GM23248 (cell line): Measurements from ENCODE around the gene UBE2I. TPM values are rescaled to one million over a fixed set of nuclear protein-coding genes. Genes with fewer than 3 reads are reported as not detected.

ENCODE experiments used
- DNase-seq: peaks from one replicate; pipeline ENCODE4 v3.0.0-alpha.2; 2015
- H2AFZ ChIP-seq: fragments of 200-600 bp; sonication (generic); 2 replicates; pipeline ENCODE4 v1.6.1; 2016; ENCODE audit warnings: antibody characterized with exemption
- H3F3A ChIP-seq: fragments of 200-600 bp; sonication (generic); 2 replicates; pipeline ENCODE4 v1.6.1; 2016; ENCODE audit warnings: mild to moderate bottlenecking, antibody characterized with exemption, mixed run types; ENCODE audit not compliant: insufficient read depth
- H3K27ac ChIP-seq: fragments of 200-600 bp; sonication (generic); 2 replicates; pipeline ENCODE4 v1.5.1; 2016; ENCODE audit warnings: mild to moderate bottlenecking
- H3K27me3 ChIP-seq: fragments of 200-600 bp; sonication (generic); replicated peaks from 2 replicates; pipeline ENCODE4 v1.6.1; 2016; ENCODE audit warnings: mild to moderate bottlenecking; ENCODE audit not compliant: insufficient read depth
- H3K36me3 ChIP-seq: fragments of 200-600 bp; sonication (generic); 2 replicates; pipeline ENCODE4 v1.6.1; 2016; ENCODE audit warnings: low read depth, mild to moderate bottlenecking
- H3K4me1 ChIP-seq: fragments of 200-600 bp; sonication (generic); 2 replicates; pipeline ENCODE4 v1.6.1; 2016; ENCODE audit warnings: mild to moderate bottlenecking; ENCODE audit not compliant: insufficient read depth
- H3K4me2 ChIP-seq: fragments of 200-600 bp; sonication (generic); one replicate; pipeline ENCODE4 v1.6.1; 2016; ENCODE audit warnings: mild to moderate bottlenecking; ENCODE audit not compliant: unreplicated experiment
- H3K4me3 ChIP-seq: fragments of 200-600 bp; sonication (generic); 2 replicates; pipeline ENCODE4 v1.5.1; 2016; ENCODE audit warnings: mild to moderate bottlenecking
- H3K79me2 ChIP-seq: fragments of 200-600 bp; sonication (generic); 2 replicates; pipeline ENCODE4 v1.6.1; 2016; ENCODE audit warnings: mild to moderate bottlenecking; ENCODE audit not compliant: insufficient read depth
- H3K9ac ChIP-seq: fragments of 200-600 bp; sonication (generic); 2 replicates; pipeline ENCODE4 v1.6.1; 2016; ENCODE audit warnings: mild to moderate bottlenecking
- H3K9me2 ChIP-seq: fragments of 200-600 bp; sonication (generic); 2 replicates; pipeline ENCODE4 v1.6.1; 2016; ENCODE audit warnings: mixed run types, mild to moderate bottlenecking, moderate library complexity; ENCODE audit not compliant: insufficient read depth
- H3K9me3 ChIP-seq: fragments of 200-600 bp; sonication (generic); one replicate; pipeline ENCODE4 v1.6.1; 2017; ENCODE audit warnings: low read depth
- H4K20me1 ChIP-seq: fragments of 200-600 bp; sonication (generic); 2 replicates; pipeline ENCODE4 v1.6.0; 2016; ENCODE audit not compliant: insufficient read depth
- EZH2 ChIP-seq: fragments of 200-600 bp; sonication (generic); IDR thresholded peaks from 2 replicates; pipeline ENCODE4 v1.6.1; 2018; ENCODE audit warnings: antibody characterized with exemption, mild to moderate bottlenecking; ENCODE audit not compliant: insufficient read depth, poor library complexity, severe bottlenecking
- EZH2phosphoT487 ChIP-seq: fragments of 200-600 bp; sonication (generic); IDR thresholded peaks from 2 replicates; pipeline ENCODE4 v1.6.1; 2018; ENCODE audit warnings: antibody characterized with exemption, moderate library complexity, mild to moderate bottlenecking, low read depth; ENCODE audit not compliant: insufficient read depth
- WGBS, 2 experiments: methylation state at CpG; one replicate each; pipeline ENCODE4 v1.1.6; 2015 to 2017; ENCODE audit warnings: low lambda C conversion rate in 2 of 2, low coverage in 1 of 2; ENCODE audit errors: missing lambda C conversion rate in 2 of 2; 5-methylcytosine and 5-hydroxymethylcytosine counted together
- in situ Hi-C: fragments of 300-500 bp; cut with MboI; formaldehyde crosslinking; loops from 2 replicates; pipeline ENCODE4 v1.15.0; 2020
- polyA plus RNA-seq: library from polyadenylated mRNA; unstranded; fragments of >200 nt; fragmentation: Nextera tagmentation; extraction: Ambion mirVana; gene quantifications from 2 replicates; pipeline ENCODE4 v1.2.1, GENCODE V29; 2016
- total RNA-seq: library from RNA; depleted of rRNA; stranded (reverse); fragments of >200 nt; shearing (Covaris generic); gene quantifications from 2 replicates; pipeline ENCODE4 v1.2.3, GENCODE V29; 2014

UBE2I gene
- total and polyA plus RNA-seq, 2 experiments from 2014 or later = 77.7 to 134 TPM

DNA sequence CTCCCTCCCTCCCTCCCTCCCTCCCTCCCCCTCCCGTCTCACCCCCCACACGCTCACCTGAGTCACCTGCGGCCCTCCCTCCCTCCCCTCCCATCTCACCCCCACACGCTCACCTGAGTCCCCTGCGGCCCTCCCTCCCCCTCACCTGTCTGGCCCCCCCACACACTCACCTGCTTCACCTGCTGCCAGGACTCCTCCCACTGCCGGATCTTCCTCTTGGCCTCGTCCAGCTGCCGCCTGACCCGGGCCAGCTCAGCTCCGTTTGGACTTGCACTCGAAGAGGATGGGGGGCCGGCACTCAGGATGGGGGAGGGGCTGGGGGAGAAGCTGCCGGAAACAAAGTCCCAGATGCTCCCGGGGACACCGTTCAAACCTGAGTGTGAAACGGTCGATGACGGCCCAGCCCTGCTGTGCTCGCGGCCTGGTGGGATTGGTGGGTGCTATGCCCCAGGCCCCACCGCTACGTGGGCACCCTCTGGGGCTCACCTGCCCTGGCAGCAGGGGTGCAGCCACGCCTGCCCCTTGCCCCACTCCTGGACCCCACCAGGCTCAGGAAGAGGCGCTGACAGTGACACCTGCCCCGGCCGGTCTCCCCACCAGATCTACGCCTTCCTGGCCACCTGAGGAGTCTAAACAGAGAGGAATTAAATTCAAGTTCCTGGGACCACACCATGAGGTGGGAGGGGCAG is 58.2 kb downstream of the UBE2I start:
- Histone ChIP-seq H3F3A (no peaks in the 10 kb centered on the region), H3K4me1 (no peaks in the 10 kb centered on the region), H3K9me3 (no peaks in the 10 kb centered on the region), H3K79me2 (peaks cover 13% of the 10 kb centered on the region), H3K9me2 (no peaks in the 10 kb centered on the region), H3K27ac (no peak overlapping the region), H2AFZ (no peak overlapping the region), H3K4me2 (no peak overlapping the region), H4K20me1 (no peaks in the 10 kb centered on the region), H3K36me3 (peaks cover 13% of the 10 kb centered on the region), H3K9ac (no peak overlapping the region), H3K27me3 (no peaks in the 10 kb centered on the region), H3K4me3 (no peak overlapping the region)
- in situ Hi-C loops = no loop called here
- WGBS, 2 experiments = 77 to 78% methylated on average over 18 to 27 of the region's 27 CpGs
- no peak for DNase-seq
- TF ChIP-seq EZH2phosphoT487 (no peak), EZH2 (no peak)

DNA sequence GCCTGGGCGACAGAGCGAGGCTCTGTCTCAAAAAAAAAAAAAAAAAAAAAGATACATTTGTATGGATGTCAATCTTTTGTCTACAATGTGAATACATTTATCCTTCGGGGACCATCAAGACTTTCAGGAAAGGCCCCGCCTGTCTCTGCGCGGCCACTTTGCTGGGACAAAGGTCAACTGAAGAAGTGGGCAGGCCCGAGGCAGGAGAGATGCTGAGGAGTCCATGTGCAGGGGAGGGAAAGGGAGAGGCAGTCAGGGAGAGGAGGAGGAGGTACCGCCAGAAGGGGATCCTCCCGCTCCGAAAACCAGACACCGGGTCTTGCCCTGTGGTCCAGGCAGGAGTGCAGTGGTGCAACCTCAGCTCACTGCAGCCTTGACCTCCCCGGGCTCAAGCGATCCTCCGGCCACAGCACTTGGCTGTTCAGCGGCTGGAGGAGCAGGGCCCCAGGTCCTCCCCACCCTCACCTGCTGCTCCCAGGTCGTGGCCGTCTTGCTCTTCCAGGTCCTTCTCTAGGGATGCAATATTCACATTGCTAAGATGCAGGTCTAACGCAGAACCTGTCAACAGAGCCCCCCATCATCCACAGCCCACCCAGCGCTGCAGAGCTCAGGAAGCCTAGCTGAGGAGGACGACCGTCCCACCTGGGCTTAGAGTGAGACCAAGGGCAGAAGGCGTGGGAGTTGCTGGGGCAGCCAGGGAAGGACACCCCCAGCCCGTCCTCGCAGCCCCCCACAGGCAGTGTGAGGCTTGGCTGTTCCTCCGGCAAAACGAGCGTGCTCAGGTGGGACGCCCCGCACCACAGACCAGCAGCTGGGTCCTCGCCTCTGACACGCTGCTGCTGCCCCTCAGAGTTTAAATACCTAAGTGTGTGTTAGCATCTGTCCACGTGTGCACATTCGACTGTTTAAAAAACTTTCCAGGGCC is 61.9 kb downstream of the UBE2I start:
- in situ Hi-C loops = no loop called here
- H3K9ac ChIP-seq = no peak overlapping the region
- no peak overlapping the region for H3K4me3 ChIP-seq
- WGBS, 2 experiments = 91 to 97% methylated on average over 29 to 33 of the region's 33 CpGs
- H3K4me1 ChIP-seq = no peaks in the 10 kb centered on the region
- no peaks in the 10 kb centered on the region for H3K9me2 ChIP-seq
- H3K9me3 ChIP-seq = no peaks in the 10 kb centered on the region
- H3K36me3 ChIP-seq = no peaks in the 10 kb centered on the region
- no peak overlapping the region for H3K27ac ChIP-seq
- H3K4me2 ChIP-seq = no peak overlapping the region
- no peaks in the 10 kb centered on the region for H4K20me1 ChIP-seq
- no peaks in the 10 kb centered on the region for H3K79me2 ChIP-seq
- H3F3A ChIP-seq = no peaks in the 10 kb centered on the region
- H3K27me3 ChIP-seq = no peaks in the 10 kb centered on the region
- TF ChIP-seq EZH2phosphoT487 = no peak
- no peak for TF ChIP-seq EZH2
- DNase-seq = no peak
- H2AFZ ChIP-seq = no peak overlapping the region

DNA sequence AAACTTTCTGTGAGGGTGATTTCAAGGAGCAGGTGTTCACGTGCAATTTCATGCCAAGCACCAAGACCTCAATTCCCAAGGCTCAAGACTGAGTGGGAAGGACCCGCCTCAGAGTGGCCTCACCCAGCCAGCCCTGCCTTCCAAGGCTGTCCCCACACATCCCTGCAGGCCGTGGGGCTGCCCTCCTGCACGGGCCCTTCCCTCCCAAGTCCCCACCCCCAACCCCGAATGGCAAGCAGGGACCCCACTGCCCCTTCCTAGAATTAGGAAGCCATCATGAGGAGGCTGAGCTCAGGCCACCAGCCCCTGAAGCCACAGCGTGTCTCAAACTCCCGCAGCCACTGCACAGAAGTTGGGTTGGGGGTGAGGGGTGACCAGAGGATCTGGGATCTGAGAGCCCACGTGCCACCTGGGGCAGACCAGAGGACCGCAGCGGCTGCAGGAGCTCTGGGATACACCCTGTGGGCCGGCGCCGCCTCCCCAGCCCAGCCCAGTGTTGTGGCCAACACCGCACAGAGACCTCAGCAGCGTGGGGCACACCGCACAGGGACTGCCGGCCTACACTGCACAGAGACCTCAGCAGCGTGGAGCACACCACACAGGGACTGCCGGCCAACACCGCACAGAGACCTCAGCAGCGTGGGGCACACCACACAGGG is 63.0 kb downstream of the UBE2I start:
- H3K4me3 ChIP-seq = no peak overlapping the region
- no peak overlapping the region for H3K9ac ChIP-seq
- in situ Hi-C loops = no loop called here
- no peaks in the 10 kb centered on the region for H3K4me1 ChIP-seq
- H3K27ac ChIP-seq = no peak overlapping the region
- H3K9me2 ChIP-seq = no peaks in the 10 kb centered on the region
- H3K9me3 ChIP-seq = no peaks in the 10 kb centered on the region
- H3K4me2 ChIP-seq = no peak overlapping the region
- H3F3A ChIP-seq = no peaks in the 10 kb centered on the region
- H4K20me1 ChIP-seq = no peaks in the 10 kb centered on the region
- DNase-seq = no peak
- no peaks in the 10 kb centered on the region for H3K79me2 ChIP-seq
- H3K36me3 ChIP-seq = no peaks in the 10 kb centered on the region
- H2AFZ ChIP-seq = no peak overlapping the region
- no peaks in the 10 kb centered on the region for H3K27me3 ChIP-seq
- WGBS, 2 experiments = 97 to 98% methylated on average over 11 to 13 of the region's 21 CpGs
- TF ChIP-seq EZH2 (no peak), EZH2phosphoT487 (no peak)

DNA sequence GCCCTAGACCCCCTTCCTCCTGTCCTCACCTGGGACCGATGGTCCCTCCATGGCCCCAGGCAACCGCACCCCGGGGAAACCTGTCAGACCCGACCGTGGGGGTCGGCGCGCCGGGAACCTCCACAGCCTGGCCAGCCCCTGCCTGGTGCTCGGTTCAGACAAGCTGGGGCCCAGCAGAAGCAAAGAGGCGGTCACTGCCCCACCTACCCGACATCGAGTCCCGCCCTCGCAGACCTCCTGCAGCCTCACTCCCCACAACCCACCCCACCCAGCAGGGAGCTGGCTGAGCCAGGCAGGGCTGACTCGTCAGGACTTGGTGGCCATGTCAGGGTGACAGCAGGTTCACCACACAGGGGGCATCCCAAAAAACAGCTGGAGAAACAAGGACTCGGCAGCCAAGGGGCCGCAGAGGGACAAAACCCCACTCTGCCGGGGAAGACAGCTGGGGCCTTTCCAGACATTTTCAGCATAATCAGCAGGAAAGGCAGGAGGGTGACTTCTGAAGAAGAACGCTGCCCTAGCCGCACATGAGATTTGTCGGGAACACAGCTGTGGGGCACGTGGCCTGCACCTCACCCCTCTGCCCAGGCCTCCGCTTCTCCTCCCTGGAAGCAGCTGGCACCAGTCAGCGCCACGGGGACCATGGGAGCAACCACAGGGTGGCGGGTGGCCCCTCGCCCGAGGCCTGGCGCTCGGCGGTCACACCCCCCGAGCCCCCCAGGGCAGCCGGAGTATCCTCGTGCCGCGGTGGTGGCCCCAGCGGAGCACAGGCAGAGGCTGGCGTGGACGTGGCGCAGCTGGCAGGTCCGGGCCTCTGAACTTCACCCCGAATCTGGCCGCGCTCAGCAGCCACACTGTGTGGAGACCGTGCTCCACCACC is 65.2 kb downstream of the UBE2I start:
- Histone ChIP-seq H3K79me2 (no peaks in the 10 kb centered on the region), H3K36me3 (no peaks in the 10 kb centered on the region), H3K9me3 (no peaks in the 10 kb centered on the region), H4K20me1 (no peaks in the 10 kb centered on the region), H3K4me1 (peaks cover 7% of the 10 kb centered on the region), H3K4me2 (no peak overlapping the region), H2AFZ (no peak overlapping the region), H3K9me2 (no peaks in the 10 kb centered on the region), H3K27me3 (no peaks in the 10 kb centered on the region), H3F3A (no peaks in the 10 kb centered on the region), H3K4me3 (no peak overlapping the region), H3K9ac (no peak overlapping the region), H3K27ac (no peak overlapping the region)
- no peak for DNase-seq
- in situ Hi-C loops = no loop called here
- 91 to 93% methylated on average over 31 to 46 of the region's 46 CpGs for WGBS, 2 experiments
- no peak for TF ChIP-seq EZH2phosphoT487
- no peak for TF ChIP-seq EZH2
